Ovary (tissue), 10 donors: Measurements from ENCODE around the gene TMEM44. TPM values are rescaled to one million over a fixed set of nuclear protein-coding genes. Genes with fewer than 3 reads are reported as not detected.

Source experiments
- DNase-seq, 5 donors: peaks; one replicate each; pipeline ENCODE4 v3.0.0-alpha.2; 2019 to 2020
- H3K27ac ChIP-seq, 2 donors: fragments of 200-600 bp; one replicate each; pipeline versions ENCODE4 v1.5.1 to v1.8.0; 2019 to 2022
- H3K27me3 ChIP-seq: fragments of 200-600 bp; one replicate; pipeline ENCODE4 v1.8.0; 2022
- H3K36me3 ChIP-seq: fragments of 200-600 bp; sonication (generic); one replicate; pipeline ENCODE4 v1.5.1; 2019
- H3K4me1 ChIP-seq: one replicate; pipeline ENCODE4 v1.8.1; 2013; ENCODE audit warnings: mild to moderate bottlenecking, moderate library complexity; ENCODE audit not compliant: insufficient read depth
- H3K4me3 ChIP-seq: fragments of 200-600 bp; sonication (generic); one replicate; pipeline ENCODE4 v1.5.1; 2017
- H3K9me3 ChIP-seq, 2 donors: fragments of 200-600 bp in 1 of 2; sonication (generic) in 1 of 2; one replicate each; pipeline versions ENCODE4 v1.5.1 to v1.8.1; 2013 to 2019; ENCODE audit warnings: mild to moderate bottlenecking in 1 of 2, moderate library complexity in 1 of 2
- CTCF ChIP-seq, 3 donors: fragments of 450-650 bp in 2 of 3; fragments of 200-600 bp in 1 of 3; IDR thresholded peaks; one replicate each; pipeline versions ENCODE4 v1.5.1 to v1.8.0; 2016 to 2022; ENCODE audit warnings: antibody characterized with exemption in 3 of 3, mild to moderate bottlenecking in 1 of 3
- EP300 ChIP-seq: sonication (generic); formaldehyde crosslinking; IDR thresholded peaks from one replicate; pipeline ENCODE4 v1.6.1; 2017; ENCODE audit warnings: antibody characterized with exemption
- POLR2A ChIP-seq: fragments of 450-650 bp; IDR thresholded peaks from one replicate; pipeline ENCODE4 v1.6.1; 2017; ENCODE audit warnings: antibody characterized with exemption, mild to moderate bottlenecking, moderate library complexity
- WGBS, 3 donors: extraction: QIAGEN DNeasy Blood & Tissue Kit in 1 of 3; methylation state at CpG; one replicate each; pipeline versions ENCODE4 v1.1.5 to v1.1.7; 2013 to 2017; 5-methylcytosine and 5-hydroxymethylcytosine counted together
- intact Hi-C, 4 donors: fragments of 100-400 bp; cut with DNase I; formaldehyde crosslinking; loops; one replicate each; pipeline versions ENCODE4 v1.11.0 to v1.15.1; 2022 to 2023
- long read RNA-seq, 3 donors: library from polyadenylated mRNA in 2 of 3; unstranded in 2 of 3; transcript quantifications; one replicate each; pipeline ENCODE4 v2.0.0 and lab custom pipeline, GENCODE V29; 2021 to 2026
- polyA plus RNA-seq, 2 donors: library from polyadenylated mRNA; stranded (reverse); fragments of 200-250 nt in 1 of 2; fragments of 350-450 nt in 1 of 2; fragmentation: Illumina TruSeq in 1 of 2; extraction: RNeasy Lipid Tissue Mini Kit (QIAGEN cat#74804) in 1 of 2; gene quantifications; one replicate each; pipeline ENCODE4 v1.2.3, GENCODE V29; 2013 to 2014
- total RNA-seq, 7 donors: library from RNA; depleted of rRNA in 2 of 7; stranded (reverse); fragments of >200 nt in 2 of 7; fragmentation: NEBNext Ultra II Directional in 3 of 7; extraction: Animal tissue kit (Norgen Biotek cat#: 25700) in 3 of 7; gene quantifications; one replicate each; pipeline versions ENCODE4 v1.1.0 to v1.2.4, GENCODE V29; 2016 to 2023
- donor health status: DM: no; HTN: no; CAD: no; lungs with moderate emphysema.
- donor health status: DM: no; HTN: no; CAD: no.
- donor health status: Bipolar disorder and iron deficiency.
- donor health status: DM: yes; HTN: yes; CAD: no.
- donor health status: DM: no; HTN: no; CAD: no.
- donor health status: DM: yes; HTN: yes; CAD: no.

TMEM44 gene
- total RNA-seq (1 to 10 TPM; 3.4 to 9.6 (median 5.6) TPM), polyA plus RNA-seq (10 to 100 TPM in 1 of 2 donors, 1 to 10 TPM in 1; 8.6 to 12.3 TPM)
- long read RNA-seq, donor 1, partial matches to known transcripts: 2 of 6 reads
- long read RNA-seq, donor 1, other reads (novel, unspliced or antisense): 4 of 6 reads
- long read RNA-seq, donor 2, partial matches to known transcripts: 0 of 2 reads
- long read RNA-seq, donor 2, other reads (novel, unspliced or antisense): 0 of 2 reads
- long read RNA-seq, donor 3, transcript TMEM44-202 (10 exons, 2,245 nt): major isoform, 5 of 14 reads
- long read RNA-seq, donor 3, partial matches to known transcripts: 1 of 14 reads
- long read RNA-seq, donor 3, other reads (novel, unspliced or antisense): 7 of 14 reads

- TF ChIP-seq EP300: no peak
- peak; percentile 36 to 74 (median 69) for TF ChIP-seq CTCF (IDR thresholded peaks at IDR 0.05)
- peak; percentile 60 to 85 (median 76) for DNase-seq
- intact Hi-C loops: no loop called here
- Histone ChIP-seq H3K9me3 (no peaks in the 10 kb centered on the region), H3K36me3 (no peaks in the 10 kb centered on the region), H3K27me3 (no peaks in the 10 kb centered on the region), H3K27ac (peak within 1 kb of the TSS; percentile 37 to 43), H3K4me3 (peak within 1 kb of the TSS; percentile 31), H3K4me1 (no peaks in the 10 kb centered on the region)
- 1% methylated on average over 46 to 66 of the region's 66 CpGs for whole genome bisulfite sequencing, 3 donors
Measured at GRCh38 chr3:194633349-194634004, at the start of gene TMEM44. TMEM44 (minus strand) TSS chr3:194633419; CDS start chr3:194633215, 204 bp downstream.

- 35 to 39% (median 38%) methylated on average over 14 of the region's 14 CpGs for WGBS, 3 donors
- intact Hi-C loops: loop anchor here in 3 of 4 donors (5.0 to 10.0 kb wide), 4 partner anchors 422 to 842 kb away; no protein-coding TSS in a partner anchor
- no peak for TF ChIP-seq EP300
- peak; percentile 76 to 87 (median 81) for TF ChIP-seq CTCF (IDR thresholded peaks at IDR 0.05)
Measured at GRCh38 chr3:194682694-194683310, 49.6 kb upstream of the TMEM44 start.

GRCh38 chr3:194682189-194682693 lies 49.0 kb upstream of the TMEM44 start:
- Histone ChIP-seq H3K4me1 (peaks cover 4% of the 10 kb centered on the region), H3K36me3 (no peaks in the 10 kb centered on the region), H3K9me3 (no peaks in the 10 kb centered on the region), H3K4me3 (no peak overlapping the region), H3K27ac (no peak overlapping the region), H3K27me3 (no peaks in the 10 kb centered on the region)
- intact Hi-C loops: loop anchor here in 3 of 4 donors (5.0 to 10.0 kb wide), 4 partner anchors 423 to 843 kb away; no protein-coding TSS in a partner anchor
- WGBS, 3 donors: 25 to 29% (median 26%) methylated on average over 4 of the region's 4 CpGs
- DNase-seq: no peak
- TF ChIP-seq EP300 (no peak), CTCF (IDR thresholded peaks at IDR 0.05) (no peak), POLR2A (no peak)

More at GRCh38 chr3:194682694-194683310, 49.6 kb upstream of the TMEM44 start:
- H3K27me3 ChIP-seq: no peaks in the 10 kb centered on the region
- no peak overlapping the region for H3K27ac ChIP-seq
- DNase-seq: peak; percentile 54 to 75 (median 68)
- no peaks in the 10 kb centered on the region for H3K9me3 ChIP-seq
- peaks cover 5% of the 10 kb centered on the region for H3K4me1 ChIP-seq
- no peak overlapping the region for H3K4me3 ChIP-seq
- no peaks in the 10 kb centered on the region for H3K36me3 ChIP-seq

GRCh38 chr3:194680888-194681615 lies 47.8 kb upstream of the TMEM44 start:
- no peak for DNase-seq
- 57 to 60% (median 58%) methylated on average over 11 of the region's 11 CpGs for WGBS, 3 donors

More at GRCh38 chr3:194680888-194681615, 47.8 kb upstream of the TMEM44 start:
- H3K9me3 ChIP-seq: no peaks in the 10 kb centered on the region
- H3K27ac ChIP-seq: no peak overlapping the region
- no peaks in the 10 kb centered on the region for H3K27me3 ChIP-seq
- intact Hi-C loops: loop anchor here in 3 of 4 donors (2.0 to 10.0 kb wide), 5 partner anchors 424 to 844 kb away; no protein-coding TSS in a partner anchor
- no peak overlapping the region for H3K4me3 ChIP-seq
- H3K36me3 ChIP-seq: no peaks in the 10 kb centered on the region
- TF ChIP-seq CTCF (IDR thresholded peaks at IDR 0.05): no peak
- no peak for TF ChIP-seq POLR2A
- no peak for TF ChIP-seq EP300
- no peaks in the 10 kb centered on the region for H3K4me1 ChIP-seq
